Neural cell (in vitro differentiated cells): ENCODE results near the gene NAA38. TPM values are rescaled to one million over a fixed set of nuclear protein-coding genes. Genes with fewer than 3 reads are reported as not detected.
A peak's percentile ranks its signal among the peaks of the same experiment; 100 is the strongest.

ENCODE experiments used
- H2AFZ ChIP-seq: fragments of 200-600, 300-800 bp; sonication (generic), shearing (Covaris generic); 2 replicates; pipeline ENCODE4 v1.6.0; 2014; ENCODE audit warnings: low read depth, mild to moderate bottlenecking, antibody characterized with exemption, low read length, moderate library complexity
- H3F3A ChIP-seq: fragments of 200-600 bp; shearing (Covaris generic); 2 replicates; pipeline ENCODE4 v1.6.1; 2016; ENCODE audit warnings: mild to moderate bottlenecking, moderate library complexity, mixed read lengths, antibody characterized with exemption, low read length; ENCODE audit not compliant: insufficient read depth, poor library complexity, severe bottlenecking
- H3K27ac ChIP-seq: fragments of 200-600, 300-800 bp; sonication (generic), shearing (Covaris generic); 2 replicates; pipeline ENCODE4 v1.5.1; 2014; ENCODE audit warnings: mild to moderate bottlenecking, low read length, moderate library complexity
- H3K27me3 ChIP-seq: fragments of 300-800, 200-600 bp; sonication (generic), shearing (Covaris generic); 2 replicates; pipeline ENCODE4 v1.6.0; 2014; ENCODE audit warnings: mild to moderate bottlenecking, low read depth, low read length, moderate library complexity; ENCODE audit not compliant: insufficient read depth
- H3K36me3 ChIP-seq: fragments of 300-800, 200-600 bp; sonication (generic), shearing (Covaris generic); 2 replicates; pipeline ENCODE4 v1.5.1; 2014; ENCODE audit warnings: mild to moderate bottlenecking, antibody characterized with exemption, low read length, moderate library complexity; ENCODE audit not compliant: insufficient read depth
- H3K4me2 ChIP-seq: fragments of 300-800, 200-600 bp; sonication (generic), shearing (Covaris generic); 2 replicates; pipeline ENCODE4 v1.6.0; 2014; ENCODE audit warnings: mild to moderate bottlenecking, low read length
- H3K4me3 ChIP-seq: fragments of 300-800, 200-600 bp; sonication (generic), shearing (Covaris generic); 2 replicates; pipeline ENCODE4 v1.5.1; 2014; ENCODE audit warnings: mild to moderate bottlenecking, low read length, moderate library complexity
- H3K79me2 ChIP-seq: fragments of 200-600 bp; shearing (Covaris generic); replicated peaks from 2 replicates; pipeline ENCODE4 v1.6.0; 2014; ENCODE audit warnings: mild to moderate bottlenecking, low read length, moderate library complexity; ENCODE audit not compliant: insufficient read depth
- H3K9ac ChIP-seq: fragments of 300-800, 200-600 bp; sonication (generic), shearing (Covaris generic); 2 replicates; pipeline ENCODE4 v1.6.1; 2016; ENCODE audit warnings: mild to moderate bottlenecking, low read length, mixed read lengths
- H3K9me2 ChIP-seq: fragments of 200-600 bp; shearing (Covaris generic); 2 replicates; pipeline ENCODE4 v1.6.1; 2016; ENCODE audit warnings: mild to moderate bottlenecking, low read length, mixed read lengths; ENCODE audit not compliant: insufficient read depth
- H3K9me3 ChIP-seq: fragments of 200-600, 300-800 bp; sonication (generic), shearing (Covaris generic); 2 replicates; pipeline ENCODE4 v1.6.1; 2016; ENCODE audit warnings: mild to moderate bottlenecking, mixed run types, low read length, moderate library complexity, mixed read lengths
- H4K20me1 ChIP-seq: fragments of 200-600 bp; shearing (Covaris generic); 2 replicates; pipeline ENCODE4 v1.6.1; 2016; ENCODE audit warnings: mild to moderate bottlenecking, mixed run types; ENCODE audit not compliant: insufficient read depth
- CTCF ChIP-seq: fragments of 450-650 bp; IDR thresholded peaks from 2 replicates; pipeline ENCODE4 v1.5.1; 2014; ENCODE audit warnings: antibody characterized with exemption, mild to moderate bottlenecking, moderate library complexity; ENCODE audit not compliant: poor library complexity, severe bottlenecking
- EP300 ChIP-seq: fragments of 450-650 bp; conservative IDR thresholded peaks from 2 replicates; pipeline ENCODE4 v1.6.1; 2014; ENCODE audit warnings: antibody characterized with exemption, mild to moderate bottlenecking, moderate library complexity; ENCODE audit not compliant: poor library complexity, severe bottlenecking
- EZH2 ChIP-seq: fragments of 200-600, 300-800 bp; shearing (Covaris generic), sonication (generic); IDR thresholded peaks from 2 replicates; pipeline ENCODE4 v1.6.1; 2014; ENCODE audit warnings: antibody characterized with exemption, low read length, borderline replicate concordance, mild to moderate bottlenecking; ENCODE audit not compliant: insufficient read depth, poor library complexity, severe bottlenecking
- MXI1 ChIP-seq: fragments of 450-650 bp; conservative IDR thresholded peaks from 2 replicates; pipeline ENCODE4 v1.6.1; 2014; ENCODE audit warnings: antibody characterized with exemption, mild to moderate bottlenecking; ENCODE audit not compliant: poor library complexity, severe bottlenecking
- POLR2AphosphoS5 ChIP-seq: IDR thresholded peaks from 2 replicates; pipeline ENCODE4 v1.6.1; 2012
- RAD21 ChIP-seq: fragments of 450-650 bp; conservative IDR thresholded peaks from 2 replicates; pipeline ENCODE4 v1.6.1; 2014; ENCODE audit warnings: antibody characterized with exemption, mild to moderate bottlenecking, moderate library complexity
- REST ChIP-seq: IDR thresholded peaks from 2 replicates; pipeline ENCODE4 v1.6.1; 2012; ENCODE audit warnings: borderline replicate concordance
- SMC3 ChIP-seq: fragments of 450-650 bp; conservative IDR thresholded peaks from 2 replicates; pipeline ENCODE4 v1.6.1; 2014; ENCODE audit warnings: antibody characterized with exemption, mild to moderate bottlenecking, moderate library complexity; ENCODE audit not compliant: poor library complexity
- TAF1 ChIP-seq: IDR thresholded peaks from 2 replicates; pipeline ENCODE4 v1.6.1; 2012; ENCODE audit warnings: low read depth
- polyA plus RNA-seq: library from polyadenylated mRNA; depleted of rRNA; stranded (reverse); fragments of >200 nt; gene quantifications from 2 replicates; pipeline ENCODE4 v1.2.3, GENCODE V29; 2014

The NAA38 gene
- polyA plus RNA-seq, 1 donor from 2014 or later: 110 TPM

GRCh38 chr17:7887482-7888183, 30.3 kb upstream of the NAA38 start:
- no peaks in the 10 kb centered on the region for H3K9me3 ChIP-seq
- peak overlapping the region; percentile 48 for H2AFZ ChIP-seq

GRCh38 chr17:7887038-7887481, 29.7 kb upstream of the NAA38 start:
- TF ChIP-seq REST (peak; percentile 70), RAD21 (peak; percentile 45), EP300 (peak; percentile 83), TAF1 (peak; percentile 61), POLR2AphosphoS5 (peak; percentile 64), CTCF (peak; percentile 51), MXI1 (no peak), SMC3 (peak; percentile 56), EZH2 (no peak)
- Histone ChIP-seq H3K79me2 (peaks cover 61% of the 10 kb centered on the region), H3K4me3 (peak overlapping the region; percentile 100), H3K27me3 (no peaks in the 10 kb centered on the region), H4K20me1 (no peaks in the 10 kb centered on the region), H3K9ac (peak overlapping the region; percentile 100), H3K27ac (peak overlapping the region; percentile 99), H3F3A (peaks cover 12% of the 10 kb centered on the region), H3K36me3 (no peaks in the 10 kb centered on the region), H3K9me2 (no peaks in the 10 kb centered on the region), H3K9me3 (no peaks in the 10 kb centered on the region), H2AFZ (no peak overlapping the region), H3K4me2 (peak overlapping the region; percentile 93)

More at GRCh38 chr17:7887482-7888183, 30.3 kb upstream of the NAA38 start:
- H3K27me3 ChIP-seq: no peaks in the 10 kb centered on the region
- peaks cover 10% of the 10 kb centered on the region for H3F3A ChIP-seq
- H3K27ac ChIP-seq: peak overlapping the region; percentile 99
- H3K36me3 ChIP-seq: no peaks in the 10 kb centered on the region
- no peaks in the 10 kb centered on the region for H3K9me2 ChIP-seq
- H3K9ac ChIP-seq: peak overlapping the region; percentile 100
- TF ChIP-seq RAD21 (no peak), TAF1 (peak; percentile 7), EP300 (peak; percentile 51), MXI1 (peak; percentile 62), POLR2AphosphoS5 (peak; percentile 72), EZH2 (no peak)
- peak overlapping the region; percentile 100 for H3K4me3 ChIP-seq
- H3K79me2 ChIP-seq: peaks cover 62% of the 10 kb centered on the region
- H3K4me2 ChIP-seq: peak overlapping the region; percentile 69
- H4K20me1 ChIP-seq: no peaks in the 10 kb centered on the region
